NT2/D1 (cell line): ENCODE results near the gene UBR4.

Experiments used
- SUZ12 ChIP-seq: IDR thresholded peaks from 2 replicates; pipeline ENCODE4 v1.6.1; 2011; ENCODE audit not compliant: insufficient read length, insufficient read depth; ENCODE audit errors: extremely low read depth
- YY1 ChIP-seq: IDR thresholded peaks from 2 replicates; pipeline ENCODE4 v1.6.1; 2011; ENCODE audit not compliant: insufficient read length, insufficient read depth

- no peak for TF ChIP-seq YY1
- no peak for TF ChIP-seq SUZ12
Observed at GRCh38 chr1:19038096-19038495, 172.0 kb downstream of the UBR4 start.
